ENCODE data around the gene BCL2L12.

GRCh38 chr19:49663224-49663623 is 2.5 kb upstream of the BCL2L12 start:
- no peak for TF ChIP-seq CTCF (IDR thresholded peaks at IDR 0.05 in 2 of 3, conservative IDR thresholded peaks at IDR 0.05 in 1 of 3; ENCODE audit: borderline replicate concordance in 1 of 3, insufficient read depth in 1 of 3, low read depth in 2 of 3, low read length in 2 of 3)
- no peak for TF ChIP-seq EZH2phosphoT487 (IDR thresholded peaks at IDR 0.05; ENCODE audit: borderline replicate concordance)
- no peak for TF ChIP-seq POLR2A (IDR thresholded peaks at IDR 0.05; ENCODE audit: borderline replicate concordance, extremely low read depth, insufficient read depth, insufficient read length)
- no peak for TF ChIP-seq REST (IDR thresholded peaks at IDR 0.05; ENCODE audit: low read depth)
- TF ChIP-seq POLR2AphosphoS5 (IDR thresholded peaks at IDR 0.05; ENCODE audit: low read depth, low read length), result peak; percentile 36; the same call in 1 of the 2 replicates
- no peak for TF ChIP-seq SIN3A (IDR thresholded peaks at IDR 0.05; ENCODE audit: low read depth)
- TF ChIP-seq JUND (IDR thresholded peaks at IDR 0.05), result no peak
- no peak for TF ChIP-seq ZNF274 (IDR thresholded peaks at IDR 0.05; ENCODE audit: low read depth, low read length)
- TF ChIP-seq MAX (IDR thresholded peaks at IDR 0.05), result no peak
- no peak for TF ChIP-seq ELF1 (IDR thresholded peaks at IDR 0.05; ENCODE audit: borderline replicate concordance, low read depth)
- TF ChIP-seq SRF (IDR thresholded peaks at IDR 0.05; ENCODE audit: low read depth), result no peak
